Smooth muscle cell (in vitro differentiated cells): ENCODE data around the gene FRMD4B. TPM values are rescaled to one million over a fixed set of nuclear protein-coding genes. Genes with fewer than 3 reads are reported as not detected.
A peak's percentile ranks its signal among the peaks of the same experiment; 100 is the strongest.

Experiments
- DNase-seq: peaks from one replicate; lab custom pipeline; 2025; ENCODE audit not compliant: unreplicated experiment; lab: John Stamatoyannopoulos, UW
- H2AFZ ChIP-seq: fragments of 200-600 bp; sonication (generic); 2 replicates; pipeline ENCODE4 v1.6.0; 2016; ENCODE audit warnings: antibody characterized with exemption, low read depth, mild to moderate bottlenecking
- H3F3A ChIP-seq: fragments of 200-600 bp; sonication (generic); 2 replicates; pipeline ENCODE4 v1.6.0; 2017; ENCODE audit warnings: antibody characterized with exemption, low read depth
- H3K27ac ChIP-seq: fragments of 200-600 bp; sonication (generic); 2 replicates; pipeline ENCODE4 v1.5.1; 2016; ENCODE audit warnings: low read depth, mild to moderate bottlenecking
- H3K27me3 ChIP-seq: fragments of 200-600 bp; sonication (generic); 2 replicates; pipeline ENCODE4 v1.6.1; 2016; ENCODE audit warnings: low read depth, mild to moderate bottlenecking
- H3K36me3 ChIP-seq: fragments of 200-600 bp; sonication (generic); 2 replicates; pipeline ENCODE4 v1.5.1; 2016; ENCODE audit warnings: low read depth
- H3K4me1 ChIP-seq: fragments of 200-600 bp; sonication (generic); 2 replicates; pipeline ENCODE4 v1.5.1; 2016; ENCODE audit warnings: low read depth
- H3K4me2 ChIP-seq: fragments of 200-600 bp; sonication (generic); 2 replicates; pipeline ENCODE4 v1.6.0; 2016; ENCODE audit warnings: mild to moderate bottlenecking
- H3K4me3 ChIP-seq: fragments of 200-600 bp; sonication (generic); 2 replicates; pipeline ENCODE4 v1.5.1; 2016; ENCODE audit warnings: mild to moderate bottlenecking
- H3K79me2 ChIP-seq: fragments of 200-600 bp; sonication (generic); 2 replicates; pipeline ENCODE4 v1.6.0; 2016; ENCODE audit warnings: low read depth, mild to moderate bottlenecking
- H3K9ac ChIP-seq: fragments of 200-600 bp; sonication (generic); 2 replicates; pipeline ENCODE4 v1.6.0; 2016; ENCODE audit warnings: low read depth
- H3K9me3 ChIP-seq: fragments of 200-600 bp; sonication (generic); replicated peaks from 2 replicates; pipeline ENCODE4 v1.5.1; 2016; ENCODE audit warnings: low read depth
- H4K20me1 ChIP-seq: fragments of 200-600 bp; sonication (generic); 2 replicates; pipeline ENCODE4 v1.6.0; 2016; ENCODE audit warnings: low read depth
- CTCF ChIP-seq: fragments of 200-600 bp; sonication (generic); IDR thresholded peaks from 2 replicates; pipeline ENCODE4 v1.5.1; 2017; ENCODE audit warnings: borderline replicate concordance, mild to moderate bottlenecking, antibody characterized with exemption; ENCODE audit not compliant: insufficient read depth, poor library complexity, severe bottlenecking
- WGBS: methylation state at CpG from one replicate; pipeline ENCODE4 v1.1.7; 2016; ENCODE audit warnings: low lambda C conversion rate; 5-methylcytosine and 5-hydroxymethylcytosine counted together
- polyA plus RNA-seq: library from polyadenylated mRNA; unstranded; fragments of >200 nt; fragmentation: Nextera tagmentation; extraction: Ambion mirVana; gene quantifications from 2 replicates; pipeline ENCODE4 v1.2.1, GENCODE V29; 2016
- total RNA-seq: library from RNA; depleted of rRNA; stranded (reverse); fragments of >200 nt; gene quantifications from 2 replicates; pipeline ENCODE4 v1.2.3, GENCODE V29; 2014

The FRMD4B gene
- total and polyA plus RNA-seq, 2 experiments from 2014 or later, result 3.7 to 24.3 TPM

GRCh38 chr3:69357196-69357595 lies 28.7 kb downstream of the FRMD4B start:
- Histone ChIP-seq H3K27me3 (peaks cover 5% of the 10 kb centered on the region), H2AFZ (no peak overlapping the region), H3K79me2 (no peaks in the 10 kb centered on the region), H3K4me2 (no peak overlapping the region), H3K4me1 (no peaks in the 10 kb centered on the region), H3F3A (no peaks in the 10 kb centered on the region), H3K27ac (no peak overlapping the region), H4K20me1 (no peaks in the 10 kb centered on the region), H3K4me3 (no peak overlapping the region), H3K9me3 (no peaks in the 10 kb centered on the region), H3K9ac (no peak overlapping the region), H3K36me3 (no peaks in the 10 kb centered on the region)
- no peak for DNase-seq
- no peak for TF ChIP-seq CTCF
- WGBS, result 100% methylated on average over 2 of the region's 2 CpGs

GRCh38 chr3:69354948-69355347 lies 30.9 kb downstream of the FRMD4B start:
- H3F3A ChIP-seq, result no peaks in the 10 kb centered on the region
- DNase-seq, result no peak
- TF ChIP-seq CTCF, result no peak
- H2AFZ ChIP-seq, result no peak overlapping the region
- H3K4me1 ChIP-seq, result no peaks in the 10 kb centered on the region
- no peak overlapping the region for H3K27ac ChIP-seq
- no peak overlapping the region for H3K4me2 ChIP-seq
- no peaks in the 10 kb centered on the region for H3K9me3 ChIP-seq
- 91% methylated on average over 2 of the region's 2 CpGs for WGBS
- H3K9ac ChIP-seq, result no peak overlapping the region
- H3K4me3 ChIP-seq, result no peak overlapping the region
- H4K20me1 ChIP-seq, result no peaks in the 10 kb centered on the region
- no peaks in the 10 kb centered on the region for H3K36me3 ChIP-seq
- H3K27me3 ChIP-seq, result no peaks in the 10 kb centered on the region
- H3K79me2 ChIP-seq, result no peaks in the 10 kb centered on the region

GRCh38 chr3:69353503-69353902 lies 32.4 kb downstream of the FRMD4B start:
- H3K36me3 ChIP-seq, result no peaks in the 10 kb centered on the region
- no peaks in the 10 kb centered on the region for H4K20me1 ChIP-seq
- no peaks in the 10 kb centered on the region for H3K27me3 ChIP-seq
- H3K9ac ChIP-seq, result no peak overlapping the region
- peak overlapping the region; percentile 4 for H2AFZ ChIP-seq
- H3K4me3 ChIP-seq, result no peak overlapping the region
- no peaks in the 10 kb centered on the region for H3K9me3 ChIP-seq
- H3K4me2 ChIP-seq, result peak overlapping the region; percentile 8
- H3K27ac ChIP-seq, result no peak overlapping the region
- WGBS, result 81% methylated on average over 15 of the region's 15 CpGs
- no peak for TF ChIP-seq CTCF
- no peaks in the 10 kb centered on the region for H3K79me2 ChIP-seq
- DNase-seq, result no peak
- H3K4me1 ChIP-seq, result no peaks in the 10 kb centered on the region
- no peaks in the 10 kb centered on the region for H3F3A ChIP-seq

- Histone ChIP-seq H3K79me2 (no peaks in the 10 kb centered on the region), H3K27ac (no peak overlapping the region), H3K4me3 (no peak overlapping the region), H3F3A (no peaks in the 10 kb centered on the region), H3K27me3 (no peaks in the 10 kb centered on the region), H3K36me3 (no peaks in the 10 kb centered on the region), H3K4me1 (no peaks in the 10 kb centered on the region), H3K4me2 (peak overlapping the region; percentile 8), H3K9ac (no peak overlapping the region), H3K9me3 (no peaks in the 10 kb centered on the region), H4K20me1 (no peaks in the 10 kb centered on the region), H2AFZ (no peak overlapping the region)
- no peak for DNase-seq
- no peak for TF ChIP-seq CTCF
- 88% methylated on average over 4 of the region's 4 CpGs for WGBS
Observed at GRCh38 chr3:69353088-69353478, 32.8 kb downstream of the FRMD4B start.
